Parathyroid adenoma (tissue), 2 donors: ENCODE results near the gene ZBTB21.

ENCODE experiments used
- H2AFZ ChIP-seq: fragments of 300-600 bp; sonication (generic); one replicate; pipeline ENCODE4 v1.7.0; 2017; ENCODE audit warnings: antibody characterized with exemption, mild to moderate bottlenecking
- H3K27ac ChIP-seq: fragments of 300-600 bp; sonication (generic); one replicate; pipeline ENCODE4 v1.7.0; 2017
- H3K27me3 ChIP-seq: fragments of 300-600 bp; sonication (generic); one replicate; pipeline ENCODE4 v1.7.0; 2017; ENCODE audit warnings: low read length; ENCODE audit not compliant: control insufficient read depth, insufficient read depth
- H3K36me3 ChIP-seq: fragments of 300-600 bp; sonication (generic); one replicate; pipeline ENCODE4 v1.7.0; 2017; ENCODE audit warnings: low read length; ENCODE audit not compliant: control insufficient read depth, insufficient read depth
- H3K4me1 ChIP-seq: fragments of 300-600 bp; sonication (generic); one replicate; pipeline ENCODE4 v1.7.0; 2017; ENCODE audit warnings: control low read depth
- H3K4me2 ChIP-seq: fragments of 300-600 bp; sonication (generic); one replicate; pipeline ENCODE4 v1.7.0; 2017; ENCODE audit warnings: low read length
- H3K4me3 ChIP-seq: fragments of 300-600 bp; sonication (generic); one replicate; pipeline ENCODE4 v1.7.0; 2017; ENCODE audit warnings: low read depth, low read length
- H3K79me2 ChIP-seq: fragments of 300-600 bp; sonication (generic); one replicate; pipeline ENCODE4 v1.7.0; 2017; ENCODE audit warnings: control low read depth
- H3K9ac ChIP-seq: fragments of 300-600 bp; sonication (generic); one replicate; pipeline ENCODE4 v1.7.0; 2017; ENCODE audit warnings: mild to moderate bottlenecking
- H3K9me3 ChIP-seq: fragments of 300-600 bp; sonication (generic); one replicate; pipeline ENCODE4 v1.7.0; 2017; ENCODE audit warnings: low read length; ENCODE audit not compliant: control insufficient read depth
- CTCF ChIP-seq: fragments of 300-600 bp; sonication (generic); IDR thresholded peaks from one replicate; pipeline ENCODE4 v1.7.0; 2017; ENCODE audit warnings: antibody characterized with exemption, mild to moderate bottlenecking
- donor health status: primary hyperparathyroidism.

The ZBTB21 gene

GRCh38 chr21:42032266-42032665 is 22.1 kb upstream of the ZBTB21 start:
- H3K27ac ChIP-seq = no peak overlapping the region
- H3K79me2 ChIP-seq = no peaks in the 10 kb centered on the region
- no peak overlapping the region for H3K9ac ChIP-seq
- H3K4me1 ChIP-seq = no peaks in the 10 kb centered on the region
- H3K4me2 ChIP-seq = no peak overlapping the region
- H3K4me3 ChIP-seq = no peak overlapping the region
- TF ChIP-seq CTCF = no peak
- H3K36me3 ChIP-seq = no peaks in the 10 kb centered on the region
- no peak overlapping the region for H2AFZ ChIP-seq
- no peaks in the 10 kb centered on the region for H3K27me3 ChIP-seq
- H3K9me3 ChIP-seq = no peaks in the 10 kb centered on the region

- Histone ChIP-seq H2AFZ (no peak overlapping the region), H3K9ac (no peak overlapping the region), H3K4me1 (no peaks in the 10 kb centered on the region), H3K9me3 (no peaks in the 10 kb centered on the region), H3K4me2 (no peak overlapping the region), H3K79me2 (no peaks in the 10 kb centered on the region), H3K27ac (no peak overlapping the region), H3K36me3 (no peaks in the 10 kb centered on the region), H3K27me3 (no peaks in the 10 kb centered on the region), H3K4me3 (no peak overlapping the region)
- TF ChIP-seq CTCF = no peak
Measured at GRCh38 chr21:42031816-42032215, 21.7 kb upstream of the ZBTB21 start.

- H3K9ac ChIP-seq = no peak overlapping the region
- H3K27me3 ChIP-seq = no peaks in the 10 kb centered on the region
- H3K36me3 ChIP-seq = no peaks in the 10 kb centered on the region
- no peak overlapping the region for H3K4me2 ChIP-seq
- H2AFZ ChIP-seq = no peak overlapping the region
- H3K27ac ChIP-seq = no peak overlapping the region
- no peak for TF ChIP-seq CTCF
- no peaks in the 10 kb centered on the region for H3K79me2 ChIP-seq
- H3K4me3 ChIP-seq = no peak overlapping the region
- no peaks in the 10 kb centered on the region for H3K4me1 ChIP-seq
- H3K9me3 ChIP-seq = no peaks in the 10 kb centered on the region
Measured at GRCh38 chr21:42031241-42031640, 21.1 kb upstream of the ZBTB21 start.

GRCh38 chr21:42030311-42030710 is 20.2 kb upstream of the ZBTB21 start:
- Histone ChIP-seq H3K27me3 (no peaks in the 10 kb centered on the region), H3K4me2 (no peak overlapping the region), H3K36me3 (no peaks in the 10 kb centered on the region), H3K4me1 (no peaks in the 10 kb centered on the region), H3K9me3 (no peaks in the 10 kb centered on the region), H3K9ac (no peak overlapping the region), H3K4me3 (no peak overlapping the region), H3K79me2 (no peaks in the 10 kb centered on the region), H2AFZ (no peak overlapping the region), H3K27ac (no peak overlapping the region)
- TF ChIP-seq CTCF = no peak

- no peaks in the 10 kb centered on the region for H3K27me3 ChIP-seq
- no peak overlapping the region for H2AFZ ChIP-seq
- H3K27ac ChIP-seq = no peak overlapping the region
- H3K4me2 ChIP-seq = no peak overlapping the region
- no peak overlapping the region for H3K4me3 ChIP-seq
- H3K9me3 ChIP-seq = no peaks in the 10 kb centered on the region
- H3K79me2 ChIP-seq = no peaks in the 10 kb centered on the region
- H3K36me3 ChIP-seq = no peaks in the 10 kb centered on the region
- no peak for TF ChIP-seq CTCF
- no peaks in the 10 kb centered on the region for H3K4me1 ChIP-seq
- no peak overlapping the region for H3K9ac ChIP-seq
Measured at GRCh38 chr21:42028766-42029425, 18.7 kb upstream of the ZBTB21 start.
